ENCODE measurements around the gene TMCO4.

Gene TMCO4

DNA sequence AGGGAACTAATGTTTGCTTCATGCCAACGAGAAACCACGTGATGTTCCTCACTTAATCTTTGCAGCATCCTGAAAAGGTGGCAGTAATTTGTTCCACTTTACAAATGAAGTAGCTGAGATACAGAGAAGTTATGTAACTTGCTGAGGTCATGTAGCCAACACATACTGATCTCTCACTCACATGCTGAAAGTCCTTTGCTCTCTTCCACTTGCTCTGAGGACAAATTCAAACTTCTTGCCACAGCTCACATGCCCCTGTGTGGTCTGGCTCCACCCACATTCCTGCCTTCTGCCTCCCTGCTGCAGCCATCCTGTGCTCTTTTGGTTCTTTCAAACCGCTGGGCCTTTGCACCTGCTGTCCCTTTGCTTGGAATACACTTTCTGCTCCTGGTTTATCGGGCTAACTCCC, 55.4 kb downstream of the TMCO4 start:
- DNase-seq, result no peak

DNA sequence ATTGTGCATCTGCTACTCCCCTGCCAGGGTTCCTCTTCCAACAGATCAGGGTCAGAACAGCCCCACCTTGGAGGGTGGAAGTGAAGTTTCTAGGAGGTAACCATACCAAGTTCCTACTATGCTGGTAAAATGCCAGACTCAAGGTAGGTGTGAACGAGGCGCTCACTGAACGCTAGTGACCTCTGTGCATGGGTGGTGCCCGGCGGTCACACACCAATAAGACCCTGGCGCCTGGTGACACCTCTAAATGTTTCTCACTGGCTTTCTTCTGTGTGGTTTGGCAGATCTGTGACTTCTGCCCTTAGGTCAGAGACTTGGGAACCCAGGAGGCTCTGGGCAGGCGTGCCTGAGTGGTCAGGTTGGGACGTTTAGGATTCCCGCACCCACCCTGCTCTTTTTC, 55.9 kb downstream of the TMCO4 start:
- DNase-seq, result no peak

DNA sequence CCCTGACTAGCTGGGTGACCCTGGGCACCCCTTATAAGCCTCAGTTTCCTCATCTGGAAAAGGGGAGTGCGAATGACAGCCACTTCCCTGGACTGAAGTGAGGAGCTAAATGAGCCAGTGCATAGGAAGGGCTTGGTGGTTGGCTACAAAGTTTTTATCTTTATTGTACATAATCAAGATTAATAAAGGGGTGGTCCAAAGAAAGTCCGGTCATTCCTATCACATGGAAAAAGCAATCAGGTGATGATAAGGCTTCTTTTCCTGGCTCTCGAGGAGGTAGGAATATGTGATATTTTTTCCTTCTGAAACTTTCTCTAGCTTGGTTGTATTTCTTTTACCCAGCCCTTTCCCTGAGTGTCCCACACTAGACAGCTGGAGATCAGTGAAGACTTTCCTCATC, 56.5 kb downstream of the TMCO4 start:
- no peak for DNase-seq

DNA sequence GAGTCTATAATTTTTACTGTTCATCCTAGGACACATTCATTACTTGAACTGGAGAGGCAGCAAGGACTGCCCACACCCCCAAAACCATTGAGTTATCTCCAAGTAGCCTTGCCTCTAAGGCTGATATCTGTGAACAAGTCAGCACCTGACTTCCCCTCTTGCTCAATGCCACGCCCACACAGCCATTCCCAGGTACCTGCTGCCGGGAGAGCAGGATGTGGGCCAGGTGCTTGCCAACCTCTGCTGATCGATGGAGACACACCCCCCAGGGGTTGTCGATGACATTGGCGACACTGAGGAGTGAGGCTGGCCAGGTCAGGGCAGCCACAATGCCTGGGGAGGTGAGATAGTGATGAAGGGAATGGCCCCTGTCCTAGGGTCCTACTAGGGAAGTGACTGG, 60.1 kb downstream of the TMCO4 start:
- no peak for DNase-seq

DNA sequence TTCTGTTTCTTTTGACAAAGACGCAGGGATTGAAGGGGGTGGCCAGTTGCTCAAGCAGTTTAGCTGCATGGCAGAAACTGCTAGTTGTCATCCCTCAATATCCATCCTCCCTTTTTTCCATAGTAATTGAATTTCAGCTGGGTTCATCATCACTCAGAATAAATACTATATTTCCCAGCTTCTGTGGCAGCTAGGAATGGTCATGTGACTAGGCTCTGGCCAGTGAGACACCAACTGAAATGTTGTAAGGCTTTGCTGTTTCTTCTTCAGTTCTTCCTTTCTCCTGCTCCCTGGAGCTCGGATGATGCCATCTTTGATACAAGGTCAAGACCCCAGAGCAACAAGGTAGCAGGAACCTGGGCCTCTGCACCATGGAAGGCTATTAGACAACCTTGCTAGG, 61.0 kb downstream of the TMCO4 start:
- no peak for DNase-seq

DNA sequence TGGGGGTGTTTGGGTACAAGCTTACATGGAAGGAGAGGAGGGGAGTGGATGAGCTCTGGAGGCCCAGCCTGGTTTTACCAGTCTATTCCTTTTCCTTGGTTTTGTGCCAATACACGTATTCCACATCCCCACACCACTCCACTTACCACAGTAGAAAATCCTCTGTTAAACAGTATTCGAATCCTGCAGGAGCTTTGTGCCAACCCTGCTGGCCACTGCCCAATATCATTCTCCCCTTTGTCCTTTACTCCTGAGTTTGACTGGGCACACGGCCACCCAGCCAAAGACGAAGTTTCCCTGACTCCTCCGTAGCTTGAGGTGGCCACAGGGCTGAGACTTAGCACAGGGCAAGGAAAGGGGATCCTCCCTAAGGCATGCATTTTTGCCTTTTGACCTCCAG, 61.6 kb downstream of the TMCO4 start:
- DNase-seq, result no peak

DNA sequence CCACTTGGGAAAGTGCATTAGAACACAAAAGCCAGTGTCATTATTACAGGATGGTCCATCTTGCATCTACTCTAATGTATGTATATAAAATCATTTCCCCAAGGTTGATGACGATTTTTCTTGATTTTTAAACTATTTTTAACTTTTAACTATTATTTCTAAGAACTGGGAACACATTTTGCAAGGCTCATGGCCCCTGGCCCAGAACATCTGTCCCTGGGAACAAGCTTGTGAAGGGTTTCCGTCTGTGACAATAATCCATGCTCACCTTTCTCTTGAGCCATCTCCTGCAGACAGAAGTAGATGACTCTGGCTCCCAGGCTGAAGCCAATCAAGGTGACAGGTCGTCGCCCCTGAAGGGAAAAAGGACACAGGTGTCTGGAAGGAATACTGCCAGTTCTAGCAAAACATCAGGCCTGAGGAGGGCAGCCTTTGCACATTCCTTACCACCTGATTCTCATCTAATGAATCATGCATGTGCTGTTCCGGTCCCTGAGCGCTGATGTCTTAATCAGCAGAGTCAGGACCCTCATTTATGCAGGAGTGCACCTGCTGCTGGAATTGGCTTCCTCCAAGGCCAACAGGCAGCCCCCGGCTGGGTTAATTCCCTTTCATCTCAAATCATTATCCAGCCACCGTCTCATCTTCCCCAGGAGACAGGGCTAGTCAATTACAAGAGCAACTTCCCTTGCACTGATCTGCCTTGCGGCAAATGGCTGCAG, 62.5 kb downstream of the TMCO4 start:
- no peak for DNase-seq

DNA sequence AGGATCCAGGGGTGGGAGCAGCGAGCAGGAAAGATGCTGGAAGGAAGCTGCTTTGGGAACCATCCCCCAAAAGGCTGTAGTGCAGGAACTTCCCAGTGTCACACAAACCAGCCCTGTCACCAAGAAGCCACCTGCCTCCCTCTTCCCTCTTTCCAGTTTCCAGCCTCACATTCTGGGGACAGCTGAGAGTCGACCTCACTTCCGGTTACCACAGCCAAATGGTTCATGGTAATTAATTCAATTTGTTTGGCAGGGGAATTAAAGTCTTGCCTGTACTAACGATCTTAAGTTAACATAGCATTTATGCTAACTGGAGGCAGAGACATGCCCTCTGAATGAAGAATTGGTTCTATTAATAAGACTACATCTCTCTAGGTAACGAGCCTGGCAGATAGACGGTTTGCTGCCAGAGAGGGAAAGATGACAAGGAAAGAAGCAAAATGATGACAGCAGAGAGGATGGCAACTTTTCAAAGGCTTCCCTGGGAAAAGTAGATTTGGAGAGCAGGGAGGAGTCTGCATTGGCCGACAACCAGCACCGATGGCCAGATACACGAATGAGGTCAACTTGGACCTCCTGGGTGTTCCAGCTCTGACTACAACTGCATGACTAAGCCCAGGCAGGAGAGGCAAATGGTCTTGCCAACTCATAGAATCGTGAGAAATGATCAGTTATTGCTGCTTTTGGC, 64.1 kb downstream of the TMCO4 start:
- no peak for DNase-seq

DNA sequence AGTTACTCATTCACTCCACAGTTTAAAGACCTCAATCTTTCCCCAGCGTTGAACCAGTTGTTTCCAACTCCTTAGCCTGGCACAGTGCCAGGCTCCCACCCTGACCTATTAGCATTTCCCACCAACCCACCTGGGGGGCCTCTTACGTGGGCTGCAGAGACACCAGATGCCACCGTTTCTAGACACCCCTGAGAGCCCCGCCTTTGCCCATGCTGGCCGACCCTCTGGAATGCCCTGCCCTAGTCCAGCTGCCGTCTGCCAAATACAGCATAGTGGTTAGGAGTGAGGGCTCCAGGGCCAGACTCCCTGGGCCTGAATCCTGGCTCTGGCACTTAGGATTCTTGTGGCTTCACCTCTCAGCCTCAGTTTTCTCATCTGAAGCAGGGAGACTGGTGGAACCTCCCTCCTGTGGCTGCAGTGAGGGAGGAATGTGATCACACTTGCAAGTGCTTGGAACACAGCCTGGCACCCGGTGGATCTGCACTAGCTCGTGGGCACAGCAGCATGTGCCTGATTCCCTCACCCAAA, 65.2 kb downstream of the TMCO4 start:
- no peak for DNase-seq

DNA sequence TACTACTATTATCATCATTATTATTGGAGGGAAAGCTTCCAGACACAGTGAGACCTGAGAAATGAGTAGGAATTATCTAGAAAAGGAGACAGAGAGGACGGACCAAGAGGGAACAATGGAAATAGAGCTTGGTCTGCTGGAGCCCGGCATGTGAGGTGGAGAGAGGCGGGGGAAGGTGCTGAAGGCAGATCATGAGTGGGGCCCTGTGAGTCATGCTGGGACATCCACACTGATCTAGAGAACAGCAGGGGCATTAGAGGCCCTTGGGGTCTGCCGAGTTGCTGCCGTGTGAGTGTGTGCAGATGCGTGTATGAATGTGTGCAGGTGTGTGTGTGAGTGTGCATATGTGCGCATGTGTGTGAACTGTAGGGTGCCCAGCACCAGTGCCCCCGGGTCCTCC, 65.7 kb downstream of the TMCO4 start:
- DNase-seq, result no peak

DNA sequence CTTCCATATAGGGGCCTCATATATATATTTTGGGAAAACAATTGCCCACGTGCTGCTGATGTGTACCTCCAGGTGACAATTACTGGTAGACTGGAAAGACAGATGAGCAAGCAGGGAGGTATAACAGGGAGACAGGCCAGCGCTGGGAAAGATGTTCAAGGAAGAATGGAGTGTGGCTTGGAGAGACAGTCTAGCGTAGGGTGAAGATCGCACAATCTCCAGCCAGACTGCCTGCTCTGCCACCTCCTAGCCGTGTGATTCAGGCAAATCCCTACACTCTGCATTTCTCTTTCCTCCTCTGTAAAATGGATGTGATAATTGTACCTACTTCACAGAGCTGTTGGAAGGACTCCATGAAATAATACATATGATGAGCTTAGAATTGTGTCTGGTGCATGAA, 66.1 kb downstream of the TMCO4 start:
- no peak for DNase-seq

DNA sequence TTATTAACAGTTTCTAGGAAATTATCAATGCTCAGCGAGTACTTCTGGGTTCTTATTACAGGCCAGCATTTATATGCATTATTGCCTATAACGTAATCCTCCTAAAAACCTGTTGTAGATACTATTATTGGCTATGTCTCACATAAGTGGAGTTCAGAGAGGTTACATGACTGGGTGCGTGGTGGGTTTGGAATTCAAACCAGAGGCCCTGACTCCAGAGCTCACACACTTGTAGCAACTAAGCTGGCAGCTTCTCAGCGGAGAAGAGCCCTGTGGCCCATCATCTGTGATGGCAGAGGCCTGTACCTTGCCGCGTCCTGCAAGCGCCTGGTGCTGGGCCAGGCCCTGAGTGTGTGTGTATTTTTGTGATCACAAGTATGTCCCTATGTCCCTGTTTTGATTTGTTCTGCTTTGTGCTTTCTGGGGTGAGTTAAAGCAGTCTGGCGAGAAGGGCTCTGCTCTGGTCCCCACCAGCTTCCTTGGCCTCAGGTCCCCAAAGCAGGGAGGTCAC, 68.3 kb downstream of the TMCO4 start:
- no peak for DNase-seq

DNA sequence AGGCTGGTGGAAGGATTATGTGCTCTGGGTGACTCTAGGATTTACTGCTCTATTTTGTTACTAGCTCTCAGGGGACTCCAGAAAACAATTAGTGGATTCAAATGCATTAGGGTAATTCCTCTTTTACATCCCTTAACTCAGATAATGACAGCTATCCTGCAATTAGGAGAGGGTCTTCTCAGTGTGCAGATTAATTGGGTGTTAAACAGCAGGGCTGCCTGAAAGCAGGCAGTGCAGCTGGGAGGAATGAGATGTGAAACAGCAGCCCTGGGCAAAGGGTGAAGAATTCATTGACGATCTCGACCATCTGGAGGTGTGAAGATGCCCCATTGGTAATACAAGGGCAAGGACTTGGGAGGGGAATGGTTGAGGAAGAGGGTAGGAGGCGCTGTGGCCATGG, 68.9 kb downstream of the TMCO4 start:
- DNase-seq, result no peak

DNA sequence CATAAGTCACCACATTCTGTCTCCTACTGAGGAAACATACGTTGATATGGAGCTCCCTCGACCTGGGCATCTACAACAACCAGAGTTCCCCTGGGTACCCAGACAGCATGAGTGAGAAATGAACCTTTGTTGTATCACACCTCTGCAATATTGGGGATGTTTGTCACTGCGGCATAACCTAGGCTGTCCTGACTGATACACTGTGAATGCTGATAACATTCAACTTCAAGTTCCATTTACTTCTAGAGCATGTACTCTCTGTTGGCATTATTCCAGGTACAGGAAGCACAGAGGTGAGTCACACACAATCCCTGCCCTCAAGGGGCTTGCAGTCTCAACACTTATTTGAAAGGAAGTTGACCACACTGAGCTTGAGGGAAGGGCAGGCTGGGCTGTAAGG, 69.5 kb downstream of the TMCO4 start:
- DNase-seq, result no peak

DNA sequence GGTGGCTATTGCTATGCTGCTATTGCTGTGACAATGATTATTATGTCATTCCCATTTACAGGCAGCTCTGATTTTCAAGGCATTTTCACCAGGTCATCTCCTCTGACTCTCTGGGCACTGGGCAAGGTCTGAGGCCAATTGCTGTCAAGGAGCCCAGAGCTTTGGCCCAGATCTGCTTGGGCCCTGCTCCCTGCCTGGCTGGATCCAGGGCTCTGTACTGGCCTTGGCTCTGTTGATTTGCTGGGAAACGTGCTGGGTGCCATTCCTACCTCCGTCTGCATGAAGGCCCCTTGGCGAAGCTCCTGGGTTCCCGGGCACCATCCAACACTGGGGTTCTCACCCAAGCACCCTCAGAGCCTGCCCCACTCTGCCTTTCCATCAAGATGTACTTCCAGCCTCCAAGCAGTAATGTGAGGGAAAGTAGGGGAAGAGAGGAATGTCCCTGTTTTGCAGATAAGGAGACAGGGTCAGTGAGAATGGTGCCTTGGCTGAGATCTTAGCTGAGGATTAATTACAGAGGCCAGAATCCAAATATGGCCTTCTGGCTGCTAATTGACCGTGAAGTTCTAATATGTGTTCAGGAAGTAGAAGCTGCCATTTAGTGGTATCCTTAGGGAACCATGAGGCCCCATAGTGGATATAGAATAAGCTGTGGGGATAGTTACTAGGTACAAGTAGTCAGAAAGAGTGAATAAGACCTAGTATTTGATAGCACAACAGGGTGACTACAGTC, 71.1 kb downstream of the TMCO4 start:
- DNase-seq, result no peak

DNA sequence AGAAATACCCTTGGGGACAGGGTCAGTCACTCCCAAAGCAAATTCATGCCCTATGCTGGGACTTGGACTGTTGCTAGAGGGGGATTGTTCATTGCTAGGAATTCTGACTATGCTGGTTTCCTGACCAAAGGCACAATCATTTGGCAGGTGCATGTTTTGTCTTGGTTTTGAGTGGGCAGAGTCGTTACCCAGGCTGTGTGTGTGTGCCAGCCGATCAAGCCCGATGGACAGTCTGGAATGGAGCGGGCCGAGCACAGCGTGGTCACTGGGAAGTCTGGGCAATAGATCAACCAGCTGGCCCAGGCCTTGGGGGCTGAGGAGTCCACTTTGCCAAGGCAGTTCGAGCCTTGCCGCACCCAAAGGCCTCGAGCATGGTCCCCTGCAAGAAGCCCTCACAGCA, 74.1 kb downstream of the TMCO4 start:
- DNase-seq, result no peak

DNA sequence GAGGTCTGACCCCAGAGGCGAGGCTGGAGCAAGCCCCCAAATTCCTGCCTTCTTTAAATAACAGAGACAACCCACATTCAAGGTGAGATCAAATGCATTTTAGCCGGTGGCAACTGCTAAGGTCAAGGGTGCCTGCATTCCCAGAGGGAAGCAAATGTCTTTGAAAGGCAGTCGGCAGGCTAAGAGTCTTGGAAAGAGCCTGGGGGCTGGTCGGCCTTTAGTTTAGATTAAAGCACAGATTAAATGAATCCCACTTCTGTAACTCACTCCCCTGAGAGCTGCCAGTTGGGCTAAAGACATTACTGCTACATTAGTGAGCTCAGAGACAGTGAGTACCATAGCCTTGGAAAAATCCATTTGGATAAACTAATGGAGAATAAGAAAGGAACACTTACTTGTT, 75.8 kb downstream of the TMCO4 start:
- DNase-seq, result no peak

DNA sequence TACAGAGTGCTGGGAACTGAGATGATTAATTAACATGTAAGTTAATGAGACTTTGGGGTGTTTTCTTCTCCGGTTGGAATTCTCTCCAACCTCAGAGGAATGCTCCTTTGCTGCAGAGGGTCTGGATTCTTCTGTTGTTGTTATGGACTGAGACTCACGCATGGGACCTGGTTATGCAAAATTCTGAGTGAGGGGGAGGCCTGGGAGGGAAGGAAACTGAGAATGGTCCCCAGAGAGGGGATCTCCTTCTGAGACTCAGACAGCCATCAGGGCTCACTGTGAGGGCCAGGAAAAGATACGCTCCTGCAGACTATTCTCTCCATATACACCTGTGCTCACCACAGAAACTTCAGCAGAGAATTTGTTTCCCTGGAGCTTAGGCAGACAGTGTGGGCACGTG, 78.7 kb downstream of the TMCO4 start:
- DNase-seq, result no peak

DNA sequence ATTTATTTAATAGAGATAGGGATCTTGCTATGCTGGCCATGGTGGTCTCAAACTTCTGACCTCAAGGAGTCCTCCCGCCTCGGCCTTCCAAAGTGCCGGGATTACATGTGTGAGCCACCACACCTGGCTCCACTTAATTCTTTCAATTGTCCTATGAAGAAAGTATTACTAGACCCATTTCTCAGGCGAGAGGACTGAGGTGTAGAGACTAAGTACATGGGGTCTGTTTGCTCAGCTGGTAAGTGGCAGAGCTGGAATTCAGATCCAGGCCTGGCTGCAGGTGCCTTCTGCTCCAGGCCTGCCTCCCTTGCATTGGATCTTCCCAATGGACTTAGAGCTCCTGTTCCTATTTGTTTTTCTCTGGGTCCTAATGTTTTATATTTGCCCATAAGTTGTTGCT, 79.5 kb downstream of the TMCO4 start:
- no peak for DNase-seq

DNA sequence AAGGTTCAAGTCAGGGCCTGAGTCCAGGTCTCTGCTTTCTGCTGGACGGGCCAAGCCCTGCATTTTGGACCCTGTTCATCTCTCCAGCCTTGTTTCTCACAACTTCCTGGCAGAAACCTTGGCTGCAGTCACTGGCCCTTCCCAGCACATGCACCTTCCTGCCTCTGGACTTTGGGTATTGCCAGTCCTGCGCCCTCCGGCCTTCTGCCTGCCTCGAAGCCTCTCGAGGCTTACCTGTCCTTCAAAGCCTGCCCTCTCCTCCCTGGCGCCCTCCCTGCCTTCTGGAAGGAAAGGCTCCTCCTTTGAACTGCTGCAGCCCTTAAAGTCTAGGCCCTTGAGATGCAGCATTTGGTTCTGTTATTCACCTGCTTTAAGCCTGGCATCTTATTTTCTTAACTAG, 82.2 kb downstream of the TMCO4 start:
- no peak for DNase-seq

DNA sequence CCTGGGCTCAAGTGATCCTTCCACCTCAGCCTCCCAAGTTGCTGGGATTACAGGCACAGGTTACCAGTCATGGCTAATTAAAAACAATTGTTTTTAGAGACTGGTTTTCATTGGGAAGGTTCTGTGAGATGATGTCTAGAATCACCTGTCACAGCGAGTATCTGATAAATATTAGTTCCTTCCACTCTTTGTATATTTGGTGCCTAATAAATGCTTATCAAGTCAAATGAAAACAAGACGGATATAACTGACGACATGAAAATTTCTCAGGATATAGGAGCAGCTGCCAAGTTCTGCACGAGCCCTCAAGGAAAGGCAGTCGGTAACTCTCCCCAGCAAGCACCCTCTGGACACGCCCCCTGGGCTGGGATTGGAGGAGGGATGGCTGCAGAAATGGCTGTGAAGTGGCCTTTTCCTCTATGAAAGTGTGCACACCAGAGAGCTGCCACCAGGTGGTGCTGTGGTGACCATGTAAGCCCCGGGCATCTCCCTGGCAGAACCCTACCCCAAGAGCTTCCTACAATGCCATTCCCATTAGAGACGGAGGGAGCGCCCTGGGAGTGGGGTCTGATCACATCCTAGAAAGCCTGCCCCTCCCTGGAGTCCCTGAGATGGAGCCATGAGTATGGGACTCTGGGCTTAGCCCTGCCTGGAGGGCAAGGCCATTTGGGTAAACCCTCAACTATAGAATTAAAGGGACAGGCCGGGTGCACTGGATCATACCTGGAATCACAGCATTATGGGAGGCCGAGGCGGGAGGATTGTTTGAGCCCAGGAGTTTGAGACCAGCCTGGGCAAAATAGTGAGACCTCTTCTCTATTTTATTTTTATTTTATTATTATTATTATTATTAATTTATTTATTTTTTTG, 84.1 kb downstream of the TMCO4 start:
- peak; percentile 94 to 95 for DNase-seq

DNA sequence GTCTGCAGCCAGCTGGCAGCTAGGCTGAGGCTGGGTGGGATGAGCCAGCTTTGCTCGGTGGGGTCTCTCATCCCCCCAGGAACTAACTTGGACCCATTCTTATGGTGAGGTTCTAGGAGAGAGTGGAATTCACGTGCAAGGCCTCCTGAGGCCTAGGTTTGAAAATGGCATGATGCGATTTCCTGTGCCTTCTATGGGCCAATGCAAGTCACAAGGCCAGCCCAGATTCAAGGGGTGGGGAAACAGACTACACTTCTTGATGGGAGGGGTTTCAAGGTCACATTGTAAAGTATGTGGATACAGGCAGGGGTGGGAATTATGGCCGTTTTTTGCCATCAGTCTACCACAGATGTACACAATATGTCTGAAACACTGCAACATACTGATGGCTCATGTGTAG, 86.8 kb downstream of the TMCO4 start:
- DNase-seq, result no peak

Data from activated CD4-positive, alpha-beta T cell treated with anti-CD3 and anti-CD28 coated beads, Interleukin-2, amount 50 U/mL, for 48 hours (primary cell).